NCI-H446 treated with DMSO at 0.1 percent for 48 hours (cell line): ENCODE results near the gene GMDS.
"Not testable (repeated sequence)": the region's sequence is repeated elsewhere in the genome, so short reads cannot be mapped to it uniquely, and the experiment has no call there.

Experiments
- DNase-seq: peaks from one replicate; lab custom pipeline; 2025; lab: John Stamatoyannopoulos, UW

Gene GMDS

GRCh38 chr6:1679688-1680068 lies 565.7 kb downstream of the GMDS start:
- DNase-seq = no peak

GRCh38 chr6:1679031-1679687 lies 566.2 kb downstream of the GMDS start:
- peak; percentile 61 for DNase-seq

- peak; percentile 72 for DNase-seq
Observed at GRCh38 chr6:1678201-1678600, 567.2 kb downstream of the GMDS start.

GRCh38 chr6:1672379-1672778 lies 573.0 kb downstream of the GMDS start:
- no peak for DNase-seq

- no peak for DNase-seq
Observed at GRCh38 chr6:1670711-1671462, 574.5 kb downstream of the GMDS start.

- no peak for DNase-seq
Observed at GRCh38 chr6:1669996-1670395, 575.4 kb downstream of the GMDS start.

GRCh38 chr6:1668456-1668855 lies 576.9 kb downstream of the GMDS start:
- DNase-seq = not testable (repeated sequence)

GRCh38 chr6:1667805-1668175 lies 577.6 kb downstream of the GMDS start:
- DNase-seq = no peak

GRCh38 chr6:1667012-1667804 lies 578.2 kb downstream of the GMDS start:
- DNase-seq = no peak

- DNase-seq = no peak
Observed at GRCh38 chr6:1665214-1665613, 580.2 kb downstream of the GMDS start.

- no peak for DNase-seq
Observed at GRCh38 chr6:1664329-1664728, 581.1 kb downstream of the GMDS start.

GRCh38 chr6:1663511-1663910 lies 581.9 kb downstream of the GMDS start:
- DNase-seq = no peak

- DNase-seq = no peak
Observed at GRCh38 chr6:1662534-1662933, 582.9 kb downstream of the GMDS start.

GRCh38 chr6:1659816-1660215 lies 585.6 kb downstream of the GMDS start:
- DNase-seq = no peak

GRCh38 chr6:1658212-1659005 lies 587.0 kb downstream of the GMDS start:
- no peak for DNase-seq

GRCh38 chr6:1657771-1658165 lies 587.6 kb downstream of the GMDS start:
- no peak for DNase-seq

GRCh38 chr6:1657116-1657770 lies 588.2 kb downstream of the GMDS start:
- DNase-seq = no peak

GRCh38 chr6:1654054-1654453 lies 591.4 kb downstream of the GMDS start:
- no peak for DNase-seq

GRCh38 chr6:1652842-1653241 lies 592.6 kb downstream of the GMDS start:
- no peak for DNase-seq

GRCh38 chr6:1651362-1651761 lies 594.0 kb downstream of the GMDS start:
- no peak for DNase-seq

- DNase-seq = no peak
Observed at GRCh38 chr6:1645466-1646185, 599.8 kb downstream of the GMDS start.
